Naive thymus-derived CD8-positive, alpha-beta T cell (primary cell): Measurements from ENCODE around the gene PROB1. TPM values are rescaled to one million over a fixed set of nuclear protein-coding genes. Genes with fewer than 3 reads are reported as not detected.
"Not testable (repeated sequence)": the region's sequence is repeated elsewhere in the genome, so short reads cannot be mapped to it uniquely, and the experiment has no call there.

Experiments used
- ATAC-seq, 2 donors: fragments of 150-1000 bp; cut with Tn5 transposase in 1 of 2; sonication (Bioruptor Pico), chemical (Tn5 transposase) in 1 of 2; 1 replicate in 1 of 2; 2 replicates in 1 of 2; pipeline ENCODE4 v1.10.0; 2021; ENCODE audit warnings: mild to moderate bottlenecking in 2 of 2, moderate library complexity in 2 of 2
- POLR2A ChIA-PET: fragments of 350-600 bp; sonication (Branson Sonifier 250); formaldehyde crosslinking; loops from one replicate; lab custom pipeline; 2021; ENCODE audit warnings: antibody characterized with exemption; lab: Charles Lee
- DNase-seq, 10 donors: peaks; one replicate each; pipeline versions ENCODE4 v3.0.0 to v3.0.0-alpha.2; 2020 to 2022
- H3K27ac Mint-ChIP-seq, 10 donors: one replicate each; pipeline ENCODE4 v1.8.0; 2020 to 2022; ENCODE audit warnings: mild to moderate bottlenecking in 10 of 10, mixed read lengths in 10 of 10, moderate library complexity in 4 of 10, inconsistent platforms in 1 of 10
- H3K27me3 Mint-ChIP-seq, 5 donors: one replicate each; pipeline ENCODE4 v1.8.0; 2021 to 2022; ENCODE audit warnings: mixed read lengths in 5 of 5
- H3K36me3 Mint-ChIP-seq, 3 donors: one replicate each; pipeline ENCODE4 v1.8.0; 2020 to 2022; ENCODE audit warnings: mixed read lengths in 3 of 3, mild to moderate bottlenecking in 2 of 3, inconsistent platforms in 1 of 3
- H3K4me1 Mint-ChIP-seq, 4 donors: one replicate each; pipeline ENCODE4 v1.8.0; 2021 to 2022; ENCODE audit warnings: mixed read lengths in 4 of 4
- H3K4me3 Mint-ChIP-seq, 10 donors: one replicate each; pipeline ENCODE4 v1.8.0; 2020 to 2022; ENCODE audit warnings: mild to moderate bottlenecking in 10 of 10, mixed read lengths in 10 of 10, moderate library complexity in 6 of 10, inconsistent platforms in 1 of 10
- H3K9me3 Mint-ChIP-seq, 9 donors: one replicate each; pipeline ENCODE4 v1.8.0; 2020 to 2022; ENCODE audit warnings: mixed read lengths in 9 of 9, mild to moderate bottlenecking in 3 of 9, inconsistent platforms in 1 of 9, moderate library complexity in 1 of 9
- polyA plus RNA-seq, 3 donors: library from polyadenylated mRNA; unstranded; fragments of 300-500 nt; fragmentation: Illumina TruSeq; gene quantifications; one replicate each; pipeline ENCODE4 v1.2.3, GENCODE V29; 2021
- total RNA-seq, 8 experiments: library from RNA in 2 of 8; stranded (reverse) in 2 of 8; gene quantifications; one replicate each; pipeline ENCODE4 v1.2.3 and lab custom pipeline; 2021 to 2026

The PROB1 gene
- total and polyA plus RNA-seq, 5 experiments from 2014 or later: 0.03 to 0.88 (median 0.32) TPM

- Mint-ChIP-seq H3K27ac (no peak overlapping the region), H3K4me3 (no peak overlapping the region), H3K9me3 (no peaks in the 10 kb centered on the region), H3K4me1 (peaks cover 6 to 21% (median 11%) of the 10 kb centered on the region in 4 donors), H3K27me3 (no peaks in the 10 kb centered on the region), H3K36me3 (peaks cover 7 to 72% (median 14%) of the 10 kb centered on the region in 3 donors)
- POLR2A ChIA-PET: interaction anchor here (0.6 to 0.7 kb wide), 2 partner anchors 24 to 213 kb away, joined by 3 read pairs; no protein-coding TSS in a partner anchor
- DNase-seq (no peak), ATAC-seq (no peak)
Observed at GRCh38 chr5:139364466-139364865, 30.4 kb downstream of the PROB1 start.

- POLR2A ChIA-PET: interaction anchor here (0.6 kb wide), 1 partner anchor 214 kb away, joined by 3 read pairs; no protein-coding TSS in a partner anchor
- Mint-ChIP-seq H3K4me1 (peaks cover 6 to 26% (median 11%) of the 10 kb centered on the region in 4 donors), H3K9me3 (no peaks in the 10 kb centered on the region), H3K27ac (no peak overlapping the region), H3K27me3 (no peaks in the 10 kb centered on the region), H3K4me3 (no peak overlapping the region), H3K36me3 (peaks cover 7 to 68% (median 14%) of the 10 kb centered on the region in 3 donors)
- ATAC-seq: no peak
- DNase-seq: no peak
Observed at GRCh38 chr5:139363937-139364336, 31.0 kb downstream of the PROB1 start.

- Mint-ChIP-seq H3K9me3 (no peaks in the 10 kb centered on the region), H3K36me3 (peaks cover 7 to 71% (median 16%) of the 10 kb centered on the region in 3 donors), H3K27ac (no peak overlapping the region), H3K27me3 (no peaks in the 10 kb centered on the region), H3K4me3 (no peak overlapping the region), H3K4me1 (peaks cover 11 to 42% (median 26%) of the 10 kb centered on the region in 4 donors)
- POLR2A ChIA-PET: interaction anchor here (0.6 to 0.7 kb wide), 2 partner anchors 149 to 1257 kb away, joined by 3 read pairs; no protein-coding TSS in a partner anchor
- ATAC-seq (no peak), DNase-seq (no peak)
Observed at GRCh38 chr5:139361835-139362429, 33.0 kb downstream of the PROB1 start.

GRCh38 chr5:139360384-139360783, 34.5 kb downstream of the PROB1 start:
- no peaks in the 10 kb centered on the region for H3K9me3 Mint-ChIP-seq
- POLR2A ChIA-PET: interaction anchor here (0.7 kb wide), 2 partner anchors 157 to 766 kb away, joined by 3 to 5 read pairs; no protein-coding TSS in a partner anchor
- H3K4me3 Mint-ChIP-seq: peak overlapping the region in 1 of 10 donors; percentile 20
- peaks cover 12 to 51% (median 30%) of the 10 kb centered on the region in 4 donors for H3K4me1 Mint-ChIP-seq
- ATAC-seq (no peak), DNase-seq (no peak)
- H3K27me3 Mint-ChIP-seq: no peaks in the 10 kb centered on the region
- H3K27ac Mint-ChIP-seq: peak overlapping the region in 3 of 10 donors; percentile 13 to 61 (median 60)
- H3K36me3 Mint-ChIP-seq: peaks cover 7 to 59% (median 12%) of the 10 kb centered on the region in 3 donors

GRCh38 chr5:139358064-139358463, 36.8 kb downstream of the PROB1 start:
- H3K4me1 Mint-ChIP-seq: peaks cover 19 to 64% (median 40%) of the 10 kb centered on the region in 4 donors
- POLR2A ChIA-PET: no interaction called here

GRCh38 chr5:139355900-139356299, 39.0 kb downstream of the PROB1 start:
- H3K27me3 Mint-ChIP-seq, H3K9me3 Mint-ChIP-seq, H3K4me3 Mint-ChIP-seq, POLR2A ChIA-PET, DNase-seq, ATAC-seq: not testable (repeated sequence)
- Mint-ChIP-seq H3K36me3 (peaks cover 6 to 66% (median 20%) of the 10 kb centered on the region in 3 donors), H3K27ac (peak overlapping the region in 1 of 10 donors; percentile 21), H3K4me1 (peaks cover 22 to 72% (median 50%) of the 10 kb centered on the region in 4 donors)

More at GRCh38 chr5:139358064-139358463, 36.8 kb downstream of the PROB1 start:
- peaks cover 6 to 58% (median 16%) of the 10 kb centered on the region in 3 donors for H3K36me3 Mint-ChIP-seq
- no peak overlapping the region for H3K4me3 Mint-ChIP-seq
- H3K27ac Mint-ChIP-seq: peak overlapping the region in 2 of 10 donors; percentile 8 to 58
- H3K9me3 Mint-ChIP-seq: peaks cover 0 to 6% (median 0%) of the 10 kb centered on the region in 9 donors
- no peak for DNase-seq
- H3K27me3 Mint-ChIP-seq: no peaks in the 10 kb centered on the region
- ATAC-seq: no peak

- Mint-ChIP-seq H3K36me3 (peaks cover 6 to 63% (median 20%) of the 10 kb centered on the region in 3 donors), H3K9me3 (peaks cover 0 to 6% (median 0%) of the 10 kb centered on the region in 9 donors), H3K4me1 (peaks cover 16 to 71% (median 49%) of the 10 kb centered on the region in 4 donors), H3K4me3 (peak overlapping the region in 1 of 10 donors; percentile 36), H3K27ac (peak overlapping the region in 2 of 10 donors; percentile 3 to 35), H3K27me3 (no peaks in the 10 kb centered on the region)
- DNase-seq (no peak), ATAC-seq (no peak)
- POLR2A ChIA-PET: interaction anchor here (1.7 kb wide), 1 partner anchor 12 kb away, joined by 8 read pairs; the partner anchor contains the start of gene PAIP2
Observed at GRCh38 chr5:139354186-139354585, 40.7 kb downstream of the PROB1 start.

- POLR2A ChIA-PET: interaction anchor here (0.7 to 1.0 kb wide), 3 partner anchors 16 to 55 kb away, joined by 3 to 4 read pairs (median 3); no protein-coding TSS in a partner anchor
- peak overlapping the region in 1 of 10 donors; percentile 22 for H3K4me3 Mint-ChIP-seq
- not testable (repeated sequence) for H3K27me3 Mint-ChIP-seq, H3K9me3 Mint-ChIP-seq, DNase-seq, H3K27ac Mint-ChIP-seq, ATAC-seq
- peaks cover 0 to 57% (median 18%) of the 10 kb centered on the region in 3 donors for H3K36me3 Mint-ChIP-seq
- peaks cover 14 to 80% (median 69%) of the 10 kb centered on the region in 4 donors for H3K4me1 Mint-ChIP-seq
Observed at GRCh38 chr5:139347863-139348262, 47.0 kb downstream of the PROB1 start.

GRCh38 chr5:139345442-139345841, 49.5 kb downstream of the PROB1 start:
- peaks cover 25 to 82% (median 72%) of the 10 kb centered on the region in 4 donors for H3K4me1 Mint-ChIP-seq
- peak overlapping the region in 3 of 10 donors; percentile 8 to 76 (median 29) for H3K27ac Mint-ChIP-seq
- DNase-seq, H3K9me3 Mint-ChIP-seq, H3K27me3 Mint-ChIP-seq, ATAC-seq: not testable (repeated sequence)
- POLR2A ChIA-PET: interaction anchor here (0.7 kb wide), 1 partner anchor 896 kb away, joined by 5 read pairs; no protein-coding TSS in a partner anchor
- H3K4me3 Mint-ChIP-seq: peak overlapping the region in 7 of 10 donors; percentile 18 to 73 (median 40)
- peaks cover 0 to 47% (median 14%) of the 10 kb centered on the region in 3 donors for H3K36me3 Mint-ChIP-seq

- Mint-ChIP-seq H3K27me3 (no peaks in the 10 kb centered on the region), H3K4me3 (peak overlapping the region; percentile 9 to 97 (median 68)), H3K36me3 (peaks cover 0 to 42% (median 14%) of the 10 kb centered on the region in 3 donors), H3K27ac (peak overlapping the region in 7 of 10 donors; percentile 11 to 76 (median 22)), H3K9me3 (no peaks in the 10 kb centered on the region), H3K4me1 (peaks cover 25 to 78% (median 68%) of the 10 kb centered on the region in 4 donors)
- DNase-seq (no peak), ATAC-seq (no peak)
- POLR2A ChIA-PET: no interaction called here
Observed at GRCh38 chr5:139344177-139344576, 50.7 kb downstream of the PROB1 start.

GRCh38 chr5:139343476-139343875, 51.4 kb downstream of the PROB1 start:
- H3K36me3 Mint-ChIP-seq: peaks cover 0 to 35% (median 13%) of the 10 kb centered on the region in 3 donors
- H3K4me3 Mint-ChIP-seq: peak overlapping the region; percentile 89 to 100 (median 97)
- DNase-seq (no peak), ATAC-seq (no peak)
- POLR2A ChIA-PET: no interaction called here
- peaks cover 25 to 71% (median 62%) of the 10 kb centered on the region in 4 donors for H3K4me1 Mint-ChIP-seq
- H3K9me3 Mint-ChIP-seq: no peaks in the 10 kb centered on the region
- peak overlapping the region in 7 of 10 donors; percentile 97 to 100 (median 98) for H3K27ac Mint-ChIP-seq
- H3K27me3 Mint-ChIP-seq: no peaks in the 10 kb centered on the region

- POLR2A ChIA-PET: interaction anchor here (0.6 to 3.6 kb wide), 30 partner anchors 10 to 1010 kb away, joined by 3 to 126 read pairs (median 4); partner anchors contain the start of genes DNAJC18, HSPA9, MATR3 and PROB1
- H3K4me3 Mint-ChIP-seq: peak overlapping the region; percentile 89 to 100 (median 97)
- peaks cover 0 to 27% (median 12%) of the 10 kb centered on the region in 3 donors for H3K36me3 Mint-ChIP-seq
- no peaks in the 10 kb centered on the region for H3K27me3 Mint-ChIP-seq
- ATAC-seq (peak; percentile 70 to 71), DNase-seq (peak in 4 of 10 donors; percentile 80 to 92 (median 86))
- peak overlapping the region; percentile 97 to 100 (median 98) for H3K27ac Mint-ChIP-seq
- peaks cover 25 to 65% (median 58%) of the 10 kb centered on the region in 4 donors for H3K4me1 Mint-ChIP-seq
- H3K9me3 Mint-ChIP-seq: no peaks in the 10 kb centered on the region
Observed at GRCh38 chr5:139342423-139342723, 52.5 kb downstream of the PROB1 start.
